Sigmoid colon (tissue), 7 donors: Measurements from ENCODE around the gene FAM114A1. TPM values are rescaled to one million over a fixed set of nuclear protein-coding genes. Genes with fewer than 3 reads are reported as not detected.

Experiments used
- DNase-seq: peaks from one replicate; pipeline ENCODE4 v3.0.0-alpha.2; 2019
- H3K27ac ChIP-seq, 4 donors: fragments of 200-600 bp; sonication (generic); one replicate each; pipeline ENCODE4 v1.5.1; 2016 to 2019; ENCODE audit warnings: mild to moderate bottlenecking in 1 of 4
- H3K27me3 ChIP-seq, 3 donors: fragments of 200-600 bp; sonication (generic); one replicate each; pipeline ENCODE4 v1.5.1; 2019; ENCODE audit warnings: mild to moderate bottlenecking in 1 of 3
- H3K36me3 ChIP-seq, 4 donors: fragments of 200-600 bp; sonication (generic); one replicate each; pipeline ENCODE4 v1.5.1; 2016 to 2019
- H3K4me1 ChIP-seq, 4 donors: fragments of 200-600 bp; sonication (generic); one replicate each; pipeline ENCODE4 v1.5.1; 2017 to 2019
- H3K4me3 ChIP-seq, 4 donors: fragments of 200-600 bp; sonication (generic); one replicate each; pipeline ENCODE4 v1.5.1; 2017 to 2019; ENCODE audit warnings: mild to moderate bottlenecking in 2 of 4, moderate library complexity in 1 of 4
- H3K9me3 ChIP-seq, 4 donors: fragments of 200-600 bp in 3 of 4; sonication (generic) in 3 of 4; one replicate each; pipeline versions ENCODE4 v1.5.1 to v1.6.1; 2013 to 2019
- EP300 ChIP-seq, 4 donors: sonication (generic); formaldehyde crosslinking; IDR thresholded peaks; one replicate each; pipeline ENCODE4 v1.6.1; 2017; ENCODE audit warnings: antibody characterized with exemption in 4 of 4
- POLR2A ChIP-seq, 2 donors: fragments of 450-650 bp; IDR thresholded peaks; one replicate each; pipeline ENCODE4 v1.6.1; 2016; ENCODE audit warnings: antibody characterized with exemption in 2 of 2, mild to moderate bottlenecking in 2 of 2, moderate library complexity in 2 of 2
- POLR2AphosphoS5 ChIP-seq, 4 donors: sonication (generic); formaldehyde crosslinking; IDR thresholded peaks; one replicate each; pipeline ENCODE4 v1.6.1; 2017; ENCODE audit warnings: antibody characterized with exemption in 4 of 4
- WGBS, 2 donors: extraction: QIAGEN DNeasy Blood & Tissue Kit; methylation state at CpG; one replicate each; pipeline ENCODE4 v1.1.7; 2013; 5-methylcytosine and 5-hydroxymethylcytosine counted together
- intact Hi-C: fragments of 100-400 bp; cut with DNase I; formaldehyde crosslinking; loops from one replicate; pipeline ENCODE4 v1.15.1; 2023
- polyA plus RNA-seq, 3 donors: library from polyadenylated mRNA; stranded (reverse); fragments of 200-250 nt; gene quantifications; one replicate each; pipeline ENCODE4 v1.2.3, GENCODE V29; 2013
- total RNA-seq, 4 donors: library from RNA; depleted of rRNA; stranded (reverse); fragments of >200 nt; gene quantifications; one replicate each; pipeline ENCODE4 v1.1.0, GENCODE V29; 2016
- TF ChIP-seq, protein P1 (sequence below), 4 experiments: fragments of 450-650 bp in 3 of 4; fragments of 200-600 bp in 1 of 4; IDR thresholded peaks; one replicate each; pipeline ENCODE4 v1.5.1; 2016 to 2019; ENCODE audit warnings: antibody characterized with exemption in 4 of 4, mild to moderate bottlenecking in 3 of 4, moderate library complexity in 2 of 4
- donor health status: healthy with polysubstance abuse.
- donor health status: Bipolar disorder and iron deficiency.
- donor health status: healthy.

Gene FAM114A1
- total and polyA plus RNA-seq, 7 donors = 24.7 to 189 (median 120) TPM

DNA sequence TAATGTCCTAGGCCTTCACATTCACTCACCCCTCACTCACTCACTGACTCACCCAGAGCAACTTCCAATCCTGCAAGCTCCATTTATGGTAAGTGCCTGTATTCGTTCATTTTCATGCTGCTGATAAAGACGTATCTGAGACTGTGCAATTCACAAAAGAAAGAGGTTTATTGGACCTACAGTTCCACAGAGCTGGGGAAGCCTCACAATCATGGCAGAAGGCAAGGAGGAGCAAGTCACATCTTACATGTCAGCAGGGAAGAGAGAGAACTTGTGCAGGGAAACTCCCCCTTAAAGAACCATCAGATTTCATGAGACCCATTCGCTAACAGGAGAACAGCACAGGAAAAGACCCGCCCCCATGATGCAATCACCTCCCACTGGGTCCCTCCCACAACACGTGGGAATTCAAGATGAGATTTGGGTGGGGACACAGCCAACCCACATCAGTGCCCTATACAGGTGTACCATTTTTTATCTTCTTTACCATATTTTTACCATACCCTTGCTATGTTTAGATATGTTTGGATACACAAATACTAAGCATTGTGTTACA lies 44.8 kb upstream of the FAM114A1 start:
- Histone ChIP-seq H3K4me1 (no peaks in the 10 kb centered on the region), H3K36me3 (no peaks in the 10 kb centered on the region), H3K27me3 (no peaks in the 10 kb centered on the region), H3K4me3 (no peak overlapping the region), H3K27ac (no peak overlapping the region), H3K9me3 (no peaks in the 10 kb centered on the region)
- DNase-seq = no peak
- intact Hi-C loops = no loop called here
- WGBS, 2 donors = 87 to 90% methylated on average over 5 of the region's 5 CpGs
- TF ChIP-seq EP300 (IDR thresholded peaks at IDR 0.05) (no peak), POLR2AphosphoS5 (IDR thresholded peaks at IDR 0.05) (no peak), POLR2A (IDR thresholded peaks at IDR 0.05) (no peak)
- TF ChIP-seq, protein P1, sequence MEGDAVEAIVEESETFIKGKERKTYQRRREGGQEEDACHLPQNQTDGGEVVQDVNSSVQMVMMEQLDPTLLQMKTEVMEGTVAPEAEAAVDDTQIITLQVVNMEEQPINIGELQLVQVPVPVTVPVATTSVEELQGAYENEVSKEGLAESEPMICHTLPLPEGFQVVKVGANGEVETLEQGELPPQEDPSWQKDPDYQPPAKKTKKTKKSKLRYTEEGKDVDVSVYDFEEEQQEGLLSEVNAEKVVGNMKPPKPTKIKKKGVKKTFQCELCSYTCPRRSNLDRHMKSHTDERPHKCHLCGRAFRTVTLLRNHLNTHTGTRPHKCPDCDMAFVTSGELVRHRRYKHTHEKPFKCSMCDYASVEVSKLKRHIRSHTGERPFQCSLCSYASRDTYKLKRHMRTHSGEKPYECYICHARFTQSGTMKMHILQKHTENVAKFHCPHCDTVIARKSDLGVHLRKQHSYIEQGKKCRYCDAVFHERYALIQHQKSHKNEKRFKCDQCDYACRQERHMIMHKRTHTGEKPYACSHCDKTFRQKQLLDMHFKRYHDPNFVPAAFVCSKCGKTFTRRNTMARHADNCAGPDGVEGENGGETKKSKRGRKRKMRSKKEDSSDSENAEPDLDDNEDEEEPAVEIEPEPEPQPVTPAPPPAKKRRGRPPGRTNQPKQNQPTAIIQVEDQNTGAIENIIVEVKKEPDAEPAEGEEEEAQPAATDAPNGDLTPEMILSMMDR (IDR thresholded peaks at IDR 0.05) = no peak

- H3K27me3 ChIP-seq = no peaks in the 10 kb centered on the region
- intact Hi-C loops = no loop called here
- DNase-seq = no peak
- 97 to 98% methylated on average over 27 of the region's 27 CpGs for WGBS, 2 donors
- TF ChIP-seq POLR2AphosphoS5 (IDR thresholded peaks at IDR 0.05) = no peak
- TF ChIP-seq, protein P1 (IDR thresholded peaks at IDR 0.05) = no peak
- TF ChIP-seq EP300 (IDR thresholded peaks at IDR 0.05) = no peak
- no peak for TF ChIP-seq POLR2A (IDR thresholded peaks at IDR 0.05)
- no peaks in the 10 kb centered on the region for H3K36me3 ChIP-seq
- H3K27ac ChIP-seq = no peak overlapping the region
- H3K4me3 ChIP-seq = no peak overlapping the region
- no peaks in the 10 kb centered on the region for H3K9me3 ChIP-seq
- no peaks in the 10 kb centered on the region for H3K4me1 ChIP-seq
Measured at GRCh38 chr4:38823766-38824165, 43.8 kb upstream of the FAM114A1 start.

DNA sequence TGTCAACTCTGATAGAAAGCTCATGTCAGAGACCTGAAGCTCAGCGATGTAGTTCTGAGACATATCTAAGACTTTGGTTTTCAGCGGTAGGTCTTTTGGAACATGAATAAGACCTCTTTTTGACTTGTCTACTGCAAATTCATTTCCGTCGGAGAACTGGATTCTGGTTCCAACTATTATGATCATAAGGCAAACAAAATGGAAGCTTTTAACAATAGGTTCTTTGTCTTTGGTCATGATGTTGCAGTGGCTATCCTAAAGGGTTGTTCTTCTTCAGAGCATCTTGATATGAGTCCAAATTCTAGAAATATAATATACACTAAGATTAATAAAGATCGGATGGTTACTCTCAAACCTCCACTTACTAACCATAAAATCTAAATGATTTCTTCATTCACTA lies 38.4 kb upstream of the FAM114A1 start:
- TF ChIP-seq POLR2AphosphoS5 (IDR thresholded peaks at IDR 0.05) (no peak), POLR2A (IDR thresholded peaks at IDR 0.05) (no peak), EP300 (IDR thresholded peaks at IDR 0.05) (no peak)
- TF ChIP-seq, protein P1 (IDR thresholded peaks at IDR 0.05) = no peak
- H3K27ac ChIP-seq = no peak overlapping the region
- H3K4me3 ChIP-seq = no peak overlapping the region
- H3K36me3 ChIP-seq = no peaks in the 10 kb centered on the region
- H3K9me3 ChIP-seq = no peaks in the 10 kb centered on the region
- H3K27me3 ChIP-seq = no peaks in the 10 kb centered on the region
- no peaks in the 10 kb centered on the region for H3K4me1 ChIP-seq
- intact Hi-C loops = no loop called here
- WGBS, 2 donors = 48 to 80% methylated on average over 5 of the region's 5 CpGs
- DNase-seq = no peak

DNA sequence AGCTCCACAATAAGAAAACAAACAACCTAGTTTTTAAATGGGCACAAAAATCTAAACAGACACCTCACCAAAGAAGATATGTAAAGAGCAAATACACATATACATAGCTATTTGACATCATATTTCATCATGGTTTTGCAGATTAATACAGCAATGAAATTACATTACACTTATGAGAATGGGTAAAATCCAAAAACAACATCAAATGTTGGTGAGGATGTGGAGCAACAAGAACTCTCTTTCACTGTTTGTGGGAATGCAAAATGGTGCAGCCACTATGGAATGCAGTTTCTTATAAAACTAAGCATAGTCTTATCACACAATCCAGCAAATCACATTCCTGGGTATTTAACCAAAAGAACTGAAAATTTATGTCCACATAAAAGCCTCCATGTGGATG lies 36.0 kb upstream of the FAM114A1 start:
- TF ChIP-seq, protein P1 (IDR thresholded peaks at IDR 0.05) = no peak
- TF ChIP-seq POLR2AphosphoS5 (IDR thresholded peaks at IDR 0.05) (no peak), POLR2A (IDR thresholded peaks at IDR 0.05) (no peak), EP300 (IDR thresholded peaks at IDR 0.05) (no peak)
- H3K27ac ChIP-seq = no peak overlapping the region

DNA sequence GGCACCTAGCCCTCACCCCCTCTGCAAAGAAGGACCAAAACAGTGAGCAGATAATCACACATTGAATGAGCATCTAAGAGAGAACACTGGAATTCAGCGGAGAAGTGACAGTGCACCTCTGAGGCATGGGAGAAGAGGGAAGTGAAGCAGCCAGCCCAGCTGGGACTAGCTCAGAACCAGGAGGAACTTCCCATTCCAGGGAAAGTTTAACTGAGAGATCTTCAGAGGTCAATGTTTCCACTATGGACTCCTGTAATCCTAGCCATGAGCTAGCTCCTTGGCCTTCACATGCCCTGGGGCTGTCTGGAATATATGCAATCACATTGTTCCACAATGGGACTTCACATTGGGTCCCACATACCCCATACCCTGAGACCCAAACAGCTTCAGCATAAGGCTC lies 35.4 kb upstream of the FAM114A1 start:
- H3K4me3 ChIP-seq = no peak overlapping the region
- WGBS, 2 donors = 88 to 92% methylated on average over 1 of the region's 1 CpG
- no peaks in the 10 kb centered on the region for H3K36me3 ChIP-seq
- intact Hi-C loops = no loop called here
- no peak for DNase-seq
- H3K9me3 ChIP-seq = peaks cover 0 to 7% (median 3%) of the 10 kb centered on the region in 4 donors
- H3K27me3 ChIP-seq = no peaks in the 10 kb centered on the region
- no peaks in the 10 kb centered on the region for H3K4me1 ChIP-seq
- TF ChIP-seq, protein P1 (IDR thresholded peaks at IDR 0.05) = no peak
- no peak for TF ChIP-seq EP300 (IDR thresholded peaks at IDR 0.05)
- no peak for TF ChIP-seq POLR2A (IDR thresholded peaks at IDR 0.05)
- no peak for TF ChIP-seq POLR2AphosphoS5 (IDR thresholded peaks at IDR 0.05)
- H3K27ac ChIP-seq = no peak overlapping the region

More for the DNA sequence above, 36.0 kb upstream of the FAM114A1 start:
- Histone ChIP-seq H3K4me3 (no peak overlapping the region), H3K36me3 (no peaks in the 10 kb centered on the region), H3K4me1 (no peaks in the 10 kb centered on the region), H3K9me3 (peaks cover 0 to 4% (median 1%) of the 10 kb centered on the region in 4 donors), H3K27me3 (no peaks in the 10 kb centered on the region)
- intact Hi-C loops = no loop called here
- DNase-seq = no peak
